B cell (primary cell): ENCODE measurements around the gene CDK5RAP1.

Source experiments
- CTCF ChIP-seq: fragments of 200-600 bp; IDR thresholded peaks from one replicate; pipeline ENCODE4 v1.8.0; 2022; ENCODE audit warnings: antibody characterized with exemption, mild to moderate bottlenecking
- EZH2 ChIP-seq: IDR thresholded peaks from 2 replicates; pipeline ENCODE4 v1.6.1; 2012; ENCODE audit warnings: borderline replicate concordance, low read depth, mild to moderate bottlenecking, moderate library complexity, low read length; ENCODE audit not compliant: insufficient read depth, poor library complexity, severe bottlenecking

DNA sequence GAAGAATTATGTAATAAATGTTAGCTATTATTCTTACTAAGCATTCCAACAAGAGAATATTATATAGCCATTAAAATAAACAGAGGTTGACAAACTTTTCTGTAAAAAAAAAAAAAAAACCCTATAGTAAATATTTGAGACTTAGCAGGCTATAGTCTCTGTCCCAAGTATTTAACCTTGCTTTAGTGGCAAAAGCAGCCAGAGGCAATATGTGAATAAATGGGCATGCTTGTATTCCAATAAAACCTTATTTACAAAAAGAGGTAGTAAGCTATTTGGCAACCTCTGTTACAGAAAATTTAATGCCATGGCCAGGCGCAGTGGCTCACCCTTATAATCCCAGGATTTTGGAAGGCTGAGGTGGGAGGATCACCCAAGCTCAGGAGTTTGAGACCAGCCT is 14.6 kb downstream of the CDK5RAP1 start:
- TF ChIP-seq EZH2, result no peak
- no peak for TF ChIP-seq CTCF
